Stomach (tissue), 4 donors: ENCODE measurements around the gene LRRC49.

Source experiments
- POLR2A ChIP-seq, 4 donors: fragments of 450-650 bp; IDR thresholded peaks; one replicate each; pipeline ENCODE4 v1.6.1; 2016; ENCODE audit warnings: antibody characterized with exemption in 4 of 4, control low read depth in 2 of 4, mild to moderate bottlenecking in 1 of 4, moderate library complexity in 1 of 4
- TF ChIP-seq, protein P1 (sequence below), 7 experiments: fragments of 450-650 bp in 4 of 7; fragments of 200-600 bp in 3 of 7; sonication (generic) in 3 of 7; IDR thresholded peaks; one replicate each; pipeline ENCODE4 v1.5.1; 2016 to 2019; ENCODE audit warnings: antibody characterized with exemption in 7 of 7, control low read depth in 2 of 7, mild to moderate bottlenecking in 1 of 7

DNA sequence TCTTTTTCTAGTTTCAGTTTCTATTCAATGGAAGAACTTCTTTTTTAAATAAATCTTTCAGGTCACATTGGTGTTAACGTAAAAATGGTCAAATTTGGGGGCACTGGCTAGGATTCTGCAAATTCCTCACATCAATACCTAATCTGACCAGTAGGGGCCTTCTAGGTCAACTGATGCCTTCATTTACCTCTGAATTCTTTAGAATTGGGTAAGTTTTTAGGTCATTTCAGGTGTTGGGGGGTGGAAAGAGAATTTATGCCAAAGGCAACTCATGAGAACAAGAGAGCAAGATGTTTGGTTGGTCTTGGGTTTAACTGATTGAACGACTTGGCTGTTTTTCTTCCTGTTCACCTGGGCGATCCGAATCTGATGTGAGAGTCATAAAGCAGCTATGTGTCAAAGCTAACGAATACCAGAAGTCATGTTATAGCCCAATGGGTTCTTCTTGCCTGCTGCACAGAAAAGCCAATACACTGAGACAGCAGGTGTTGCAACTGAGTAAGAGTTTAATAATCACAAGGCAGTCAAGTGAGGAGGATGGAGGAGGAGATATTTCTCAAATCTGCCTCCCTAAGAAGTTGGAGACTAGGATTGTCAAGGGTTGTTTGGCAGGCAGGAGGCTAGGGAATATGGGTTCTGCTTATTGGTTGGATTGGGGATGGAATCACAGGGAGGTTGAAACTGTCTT lies 15.3 kb downstream of the LRRC49 start:
- TF ChIP-seq, protein P1, sequence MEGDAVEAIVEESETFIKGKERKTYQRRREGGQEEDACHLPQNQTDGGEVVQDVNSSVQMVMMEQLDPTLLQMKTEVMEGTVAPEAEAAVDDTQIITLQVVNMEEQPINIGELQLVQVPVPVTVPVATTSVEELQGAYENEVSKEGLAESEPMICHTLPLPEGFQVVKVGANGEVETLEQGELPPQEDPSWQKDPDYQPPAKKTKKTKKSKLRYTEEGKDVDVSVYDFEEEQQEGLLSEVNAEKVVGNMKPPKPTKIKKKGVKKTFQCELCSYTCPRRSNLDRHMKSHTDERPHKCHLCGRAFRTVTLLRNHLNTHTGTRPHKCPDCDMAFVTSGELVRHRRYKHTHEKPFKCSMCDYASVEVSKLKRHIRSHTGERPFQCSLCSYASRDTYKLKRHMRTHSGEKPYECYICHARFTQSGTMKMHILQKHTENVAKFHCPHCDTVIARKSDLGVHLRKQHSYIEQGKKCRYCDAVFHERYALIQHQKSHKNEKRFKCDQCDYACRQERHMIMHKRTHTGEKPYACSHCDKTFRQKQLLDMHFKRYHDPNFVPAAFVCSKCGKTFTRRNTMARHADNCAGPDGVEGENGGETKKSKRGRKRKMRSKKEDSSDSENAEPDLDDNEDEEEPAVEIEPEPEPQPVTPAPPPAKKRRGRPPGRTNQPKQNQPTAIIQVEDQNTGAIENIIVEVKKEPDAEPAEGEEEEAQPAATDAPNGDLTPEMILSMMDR (IDR thresholded peaks at IDR 0.05) = no peak
- no peak for TF ChIP-seq POLR2A (IDR thresholded peaks at IDR 0.05)
